ENCODE data around the gene FUOM. TPM values are rescaled to one million over a fixed set of nuclear protein-coding genes. Genes with fewer than 3 reads are reported as not detected.

FUOM gene
- total and polyA plus RNA-seq, 2 of the 4 experiments (the other 2 are of a cell fraction): 26.3 to 52.8 TPM

GRCh38 chr10:133312016-133312768, 45.6 kb downstream of the FUOM start:
- Histone ChIP-seq H2AFZ (replicated peaks; ENCODE audit: low read length, poor library complexity) (no peak overlapping the region), H3K4me2 (ENCODE audit: low read depth, low read length) (no peak overlapping the region), H2BK5ac (ENCODE audit: low read depth, low read length, poor library complexity, severe bottlenecking) (no peak overlapping the region), H3K18ac (ENCODE audit: low read depth, low read length) (no peak overlapping the region), H4K20me1 (ENCODE audit: insufficient read depth, low read length) (peaks cover 17% of the 10 kb centered on the region), H3K14ac (replicated peaks; ENCODE audit: low read depth, low read length) (no peak overlapping the region), H4K91ac (ENCODE audit: insufficient read depth, low read depth, low read length) (no peak overlapping the region), H2BK120ac (ENCODE audit: low read depth, low read length) (no peak overlapping the region), H3K27me3 (ENCODE audit: control insufficient read depth, insufficient read depth, low read length) (no peaks in the 10 kb centered on the region), H3K23ac (ENCODE audit: low read depth, low read length) (no peak overlapping the region), H3K4me1 (ENCODE audit: control insufficient read depth, insufficient read depth, low read length) (peaks cover 3% of the 10 kb centered on the region; the same call in 1 of the 2 replicates), H2BK15ac (ENCODE audit: low read depth, low read length) (no peak overlapping the region), H3K79me1 (ENCODE audit: low read depth in 1 of 2, low read length in 2 of 2) (peaks cover 7 to 21% of the 10 kb centered on the region in 2 experiments), H4K5ac (ENCODE audit: low read depth, low read length) (no peak overlapping the region), H3K4ac (ENCODE audit: low read depth, low read length) (no peak overlapping the region), H3K9me1 (ENCODE audit: insufficient read depth, low read length) (peaks cover 6% of the 10 kb centered on the region; the same call in 1 of the 2 replicates), H3K4me3 (ENCODE audit: insufficient read depth, low read depth, low read length) (no peak overlapping the region), H4K8ac (ENCODE audit: low read depth in 2 of 2, low read length in 2 of 2) (no peak overlapping the region), H2AK5ac (ENCODE audit: low read depth, low read length) (no peak overlapping the region), H3K27ac (ENCODE audit: insufficient read depth, low read length) (no peak overlapping the region), H3K36me3 (ENCODE audit: control insufficient read depth, insufficient read depth, low read length) (peaks cover 14% of the 10 kb centered on the region; the same call in 1 of the 2 replicates), H3K9me3 (ENCODE audit: control insufficient read depth, insufficient read depth, low read length) (no peaks in the 10 kb centered on the region), H2AK9ac (replicated peaks; ENCODE audit: low read depth, low read length, poor library complexity) (no peak overlapping the region), H3K56ac (ENCODE audit: extremely low read depth, insufficient read depth, low read length) (no peak overlapping the region), H2BK20ac (ENCODE audit: low read depth, low read length) (no peak overlapping the region), H3K9ac (ENCODE audit: low read depth, low read length) (no peak overlapping the region)
- ATAC-seq (ENCODE audit: low read depth): no peak
- TF ChIP-seq POLR2A (IDR thresholded peaks at IDR 0.05; ENCODE audit: low read depth, low read length) (no peak), RCOR1 (IDR thresholded peaks at IDR 0.05; ENCODE audit: insufficient replicate concordance, low read length) (no peak), MAZ (IDR thresholded peaks at IDR 0.05; ENCODE audit: borderline replicate concordance, low read depth, low read length) (no peak), MAFK (IDR thresholded peaks at IDR 0.05; ENCODE audit: low read depth, low read length) (no peak), FOS (IDR thresholded peaks at IDR 0.05; ENCODE audit: low read depth, low read length) (no peak)
- intact Hi-C loops (cut with micrococcal nuclease): no loop called here
- WGBS, 2 experiments (ENCODE audit: extremely low coverage in 2 of 2, insufficient read length in 1 of 2): 100% methylated on average over 7 of the region's 23 CpGs; no CpG with 5 or more reads in 1 of the 2 experiments
- DNase-seq: no peak
- no TSS peak for BruUV-seq (replicated peaks)
- ChIA-PET CTCF (no interaction called here), POLR2A (ENCODE audit: unreplicated experiment) (no interaction called here)
- in situ Hi-C loops (cut with MboI; ENCODE audit: low sequenced_read_pairs): no loop called here
- dilution Hi-C loops (cut with HindIII; ENCODE audit: low sequenced_read_pairs, unreplicated experiment): no loop called here
